ENCODE measurements around the gene ZFR2. TPM values are rescaled to one million over a fixed set of nuclear protein-coding genes. Genes with fewer than 3 reads are reported as not detected.

Gene ZFR2
- polyA plus RNA-seq, 2 of the 4 experiments (the other 2 are of a cell fraction) = 0.14 to 0.30 TPM

GRCh38 chr19:3860499-3860898 is 8.3 kb downstream of the ZFR2 start:
- no peak for FAIRE-seq
- WGBS (ENCODE audit: missing lambda C conversion rate) = 45% methylated on average over 17 of the region's 17 CpGs
- CTCF ChIA-PET = no interaction called here

DNA sequence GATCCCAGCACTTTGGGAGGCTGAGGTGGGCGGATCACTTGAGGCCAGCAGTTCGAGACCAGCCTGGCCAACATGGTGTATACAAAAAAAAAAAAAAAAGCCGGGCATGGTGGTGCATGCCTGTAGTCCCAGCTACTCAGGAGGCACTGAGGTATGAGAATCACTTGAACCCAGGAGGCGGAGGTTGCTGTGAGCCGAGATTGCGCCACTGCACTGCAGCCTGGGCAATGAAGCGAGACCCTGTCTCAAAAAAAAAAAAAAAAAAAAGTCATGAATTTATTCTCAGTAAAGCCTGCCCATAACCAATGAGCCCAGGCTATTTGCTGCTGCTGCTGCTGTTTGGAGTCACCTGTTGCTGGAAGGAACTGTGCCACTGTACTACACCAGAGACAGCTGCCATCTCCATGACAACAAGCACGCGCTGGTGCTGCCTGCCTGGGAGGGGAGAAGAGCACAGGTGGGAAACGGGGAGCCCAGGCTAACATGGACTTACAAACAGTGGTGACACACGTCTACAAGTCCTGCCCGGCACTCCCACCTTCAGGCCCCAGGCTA is 11.3 kb downstream of the ZFR2 start:
- no peak overlapping the region for H3K27ac ChIP-seq
- ChIA-PET POLR2A (interaction anchor here (0.7 kb wide), 1 partner anchor 580 kb away, joined by 6 read pairs; no protein-coding TSS in a partner anchor), CTCF (no interaction called here)
- FAIRE-seq (no peak), DNase-seq (ENCODE audit: low read depth in 1 of 2, low spot score in 1 of 2) (no peak), ATAC-seq (peak; percentile 38 to 47; a peak in 3 of 6 replicates)
- H3K4me3 ChIP-seq = no peak overlapping the region
- no peaks in the 10 kb centered on the region for H3K9me3 ChIP-seq
- H3K4me2 ChIP-seq = no peak overlapping the region
- TF ChIP-seq BHLHE40 (IDR thresholded peaks at IDR 0.05; ENCODE audit: low read depth, low read length) = no peak
- peak; percentile 91 for TF ChIP-seq RFX5 (IDR thresholded peaks at IDR 0.05)
- TF ChIP-seq ZFP36 (IDR thresholded peaks at IDR 0.05; ENCODE audit: borderline replicate concordance, partially characterized antibody) = no peak
- TF ChIP-seq EHF (CRISPR knock-in tag; IDR thresholded peaks at IDR 0.05) = no peak
- H3K4me1 ChIP-seq = no peaks in the 10 kb centered on the region
- 62% methylated on average over 12 of the region's 12 CpGs for WGBS (ENCODE audit: missing lambda C conversion rate)

More at GRCh38 chr19:3860499-3860898, 8.3 kb downstream of the ZFR2 start:
- Histone ChIP-seq H3K4me1 (no peaks in the 10 kb centered on the region), H3K4me2 (no peak overlapping the region), H3K27ac (no peak overlapping the region), H3K9me3 (no peaks in the 10 kb centered on the region), H3K4me3 (no peak overlapping the region)
- POLR2A ChIA-PET = no interaction called here
- no peak for ATAC-seq
- TF ChIP-seq BHLHE40 (IDR thresholded peaks at IDR 0.05; ENCODE audit: low read depth, low read length) = no peak
- no peak for TF ChIP-seq NFE2L2 (conservative IDR thresholded peaks at IDR 0.05; ENCODE audit: low read length)
- no peak for TF ChIP-seq HOXB5 (CRISPR knock-in tag; IDR thresholded peaks at IDR 0.05)
- no peak for TF ChIP-seq TP53 (CRISPR knock-in tag; IDR thresholded peaks at IDR 0.05)
- TF ChIP-seq EHF (CRISPR knock-in tag; IDR thresholded peaks at IDR 0.05) = no peak
- TF ChIP-seq EP300 (IDR thresholded peaks at IDR 0.05) = no peak
- TF ChIP-seq, protein P1, sequence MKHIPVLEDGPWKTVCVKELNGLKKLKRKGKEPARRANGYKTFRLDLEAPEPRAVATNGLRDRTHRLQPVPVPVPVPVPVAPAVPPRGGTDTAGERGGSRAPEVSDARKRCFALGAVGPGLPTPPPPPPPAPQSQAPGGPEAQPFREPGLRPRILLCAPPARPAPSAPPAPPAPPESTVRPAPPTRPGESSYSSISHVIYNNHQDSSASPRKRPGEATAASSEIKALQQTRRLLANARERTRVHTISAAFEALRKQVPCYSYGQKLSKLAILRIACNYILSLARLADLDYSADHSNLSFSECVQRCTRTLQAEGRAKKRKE (CRISPR knock-in tag; IDR thresholded peaks at IDR 0.05; ENCODE audit: low read depth) = no peak
- no peak for TF ChIP-seq POLR2AphosphoS2 (conservative IDR thresholded peaks at IDR 0.05; ENCODE audit: low read length)
- no peak for DNase-seq (ENCODE audit: low read depth in 1 of 2, low spot score in 1 of 2)

DNA sequence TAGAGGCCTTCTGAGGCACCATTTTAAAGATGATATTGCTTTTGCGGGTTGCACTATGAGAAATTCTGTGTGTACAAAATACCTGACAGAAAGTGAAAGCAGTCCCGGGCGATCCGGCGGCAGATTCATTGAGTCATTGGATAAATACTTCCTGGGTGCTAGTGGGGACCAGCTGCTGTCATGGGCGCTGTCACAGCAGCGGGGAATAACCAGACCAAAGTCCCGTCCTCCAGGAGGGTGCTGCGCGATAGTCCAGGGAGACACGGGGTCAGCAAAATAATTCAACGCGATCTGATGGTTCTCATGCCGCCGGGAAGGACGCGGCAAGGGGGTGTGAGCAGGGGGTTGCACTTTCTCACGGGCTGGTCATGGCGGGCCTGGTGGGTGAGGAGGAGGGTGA is 13.5 kb downstream of the ZFR2 start:
- DNase-seq (ENCODE audit: low read depth in 1 of 2, low spot score in 1 of 2) (peak in 1 of 2 experiments; percentile 11), FAIRE-seq (no peak), ATAC-seq (no peak)
- H3K9me3 ChIP-seq = peaks cover 11% of the 10 kb centered on the region; the same call in 2 of the 3 replicates
- ChIA-PET POLR2A (no interaction called here), CTCF (interaction anchor here (0.6 kb wide), 1 partner anchor 19 kb away, joined by 3 read pairs; no protein-coding TSS in a partner anchor)
- no peaks in the 10 kb centered on the region for H3K4me1 ChIP-seq
- TF ChIP-seq PBX3 (IDR thresholded peaks at IDR 0.05) (no peak), JUN (IDR thresholded peaks at IDR 0.05) (no peak), EHF (CRISPR knock-in tag; IDR thresholded peaks at IDR 0.05) (no peak), CEBPB (IDR thresholded peaks at IDR 0.05) (no peak), ELK1 (IDR thresholded peaks at IDR 0.05; ENCODE audit: low read depth, low read length) (no peak), EP300 (IDR thresholded peaks at IDR 0.05) (no peak), HOXB13 (CRISPR knock-in tag; IDR thresholded peaks at IDR 0.05; ENCODE audit: low read depth) (no peak), POLR2AphosphoS2 (conservative IDR thresholded peaks at IDR 0.05; ENCODE audit: low read length) (no peak), GATA3 (IDR thresholded peaks at IDR 0.05; ENCODE audit: borderline replicate concordance) (no peak), TP53 (CRISPR knock-in tag; IDR thresholded peaks at IDR 0.05) (no peak), CBX8 (IDR thresholded peaks at IDR 0.05) (no peak), RARB (CRISPR knock-in tag; IDR thresholded peaks at IDR 0.05) (no peak)
- H3K4me2 ChIP-seq = peak overlapping the region; percentile 40; the same call in 2 of the 3 replicates
- WGBS (ENCODE audit: missing lambda C conversion rate) = 26% methylated on average over 10 of the region's 19 CpGs
- no peak overlapping the region for H3K27ac ChIP-seq
- H3K4me3 ChIP-seq = no peak overlapping the region
